Measurements from ENCODE around the gene EXPH5.
"Not testable (repeated sequence)": the region's sequence is repeated elsewhere in the genome, so short reads cannot be mapped to it uniquely, and the experiment has no call there.

Gene EXPH5

GRCh38 chr11:108602818-108603217 is 9.2 kb upstream of the EXPH5 start:
- not testable (repeated sequence) for DNase-seq

GRCh38 chr11:108601150-108601549 is 7.6 kb upstream of the EXPH5 start:
- DNase-seq, result no peak

DNA sequence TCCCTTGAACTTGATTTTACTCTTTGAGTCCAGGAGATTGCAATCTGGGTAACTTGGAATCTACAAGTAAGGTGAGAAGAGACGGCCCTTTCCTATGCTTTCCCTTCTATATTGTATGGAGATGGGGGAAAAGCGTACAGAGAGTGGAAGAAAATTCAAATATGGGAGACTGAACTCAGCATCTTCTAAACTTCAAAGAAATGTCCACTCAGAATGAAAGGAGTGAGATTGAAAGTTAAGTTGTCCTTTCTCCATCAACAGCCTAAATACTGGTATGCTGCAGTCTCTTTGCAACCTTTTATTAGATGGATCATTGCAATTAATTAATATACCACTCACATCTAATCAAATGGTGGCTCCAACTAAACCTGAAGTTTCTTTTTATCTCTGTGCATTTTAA is 6.4 kb upstream of the EXPH5 start:
- no peak for DNase-seq

GRCh38 chr11:108597736-108598355 is 4.3 kb upstream of the EXPH5 start:
- no peak for DNase-seq

GRCh38 chr11:108596701-108597100 is 3.1 kb upstream of the EXPH5 start:
- no peak for DNase-seq

- peak; percentile 61 for DNase-seq
Observed at GRCh38 chr11:108593923-108594434, 411 bp upstream of the EXPH5 start.

DNA sequence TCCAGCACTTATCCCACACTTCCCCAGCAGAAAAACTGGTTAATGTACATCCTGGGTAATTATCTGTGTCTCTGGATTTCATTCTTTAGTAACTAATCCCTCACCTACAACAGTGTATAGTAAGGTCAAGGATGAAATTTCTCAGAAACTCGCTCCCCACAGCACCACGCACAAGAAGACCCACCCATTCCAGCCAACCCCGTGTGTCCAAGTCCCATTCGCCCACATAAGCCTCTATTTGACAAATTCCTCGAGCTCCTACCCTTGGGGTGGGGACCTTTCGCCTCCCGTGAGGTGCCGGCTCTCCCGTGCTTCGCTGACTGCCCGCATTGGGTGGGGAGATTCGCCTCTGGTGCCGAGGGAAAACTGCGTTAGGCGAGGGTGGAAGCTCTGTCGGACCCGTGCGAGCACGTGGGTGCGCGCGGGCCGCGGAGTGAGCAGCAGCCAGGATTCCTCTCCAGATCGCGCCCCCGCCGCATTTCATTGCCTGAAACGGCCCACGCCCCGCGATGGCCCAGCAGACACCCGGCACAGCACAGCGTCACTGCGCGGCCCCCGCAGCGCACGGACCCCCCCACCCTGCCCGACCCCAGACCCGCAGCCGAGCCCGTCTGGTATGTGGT is 866 bp downstream of the EXPH5 start:
- peak; percentile 34 for DNase-seq

DNA sequence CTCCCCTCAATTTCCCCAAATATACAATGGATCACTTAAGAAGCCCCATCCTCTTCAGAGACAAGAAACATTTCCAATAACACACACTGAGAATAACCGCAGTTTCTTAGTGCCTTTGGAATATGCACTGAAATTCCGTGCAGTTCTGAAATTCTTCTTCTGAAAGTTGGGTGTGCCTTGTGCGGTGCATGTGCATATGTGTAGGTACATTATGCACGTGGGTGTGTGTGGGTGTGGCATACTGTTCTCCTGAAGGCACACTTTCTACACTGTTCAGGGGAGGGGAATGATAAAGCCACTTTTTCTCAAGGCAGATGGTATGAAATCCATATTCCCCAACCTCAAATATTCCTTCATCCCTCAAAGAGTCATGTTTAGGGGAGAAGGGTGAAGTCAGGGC is 1.7 kb downstream of the EXPH5 start:
- DNase-seq, result no peak

DNA sequence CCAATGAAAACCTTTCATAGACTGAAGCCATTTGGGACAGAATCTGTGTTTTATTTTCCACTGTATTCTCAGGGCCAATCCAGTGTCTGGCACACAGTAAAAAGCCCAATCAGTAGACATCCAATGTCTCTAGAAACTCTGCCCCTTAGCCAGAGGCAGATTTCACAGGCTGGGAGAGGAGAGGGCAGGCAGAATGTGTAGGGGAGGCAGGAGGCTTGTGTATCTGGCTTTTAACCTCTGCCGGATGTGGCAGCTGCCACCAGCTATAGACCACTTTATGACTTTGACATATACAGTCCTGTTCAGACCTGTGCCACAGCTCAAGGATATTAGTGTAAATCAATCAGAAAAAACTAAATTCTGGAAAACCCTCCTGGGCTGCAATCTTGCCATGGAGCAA is 4.4 kb downstream of the EXPH5 start:
- no peak for DNase-seq

- no peak for DNase-seq
Observed at GRCh38 chr11:108588287-108588686, 5.3 kb downstream of the EXPH5 start.

- no peak for DNase-seq
Observed at GRCh38 chr11:108587109-108587508, 6.5 kb downstream of the EXPH5 start.

- no peak for DNase-seq
Observed at GRCh38 chr11:108586600-108586999, 7.0 kb downstream of the EXPH5 start.

DNA sequence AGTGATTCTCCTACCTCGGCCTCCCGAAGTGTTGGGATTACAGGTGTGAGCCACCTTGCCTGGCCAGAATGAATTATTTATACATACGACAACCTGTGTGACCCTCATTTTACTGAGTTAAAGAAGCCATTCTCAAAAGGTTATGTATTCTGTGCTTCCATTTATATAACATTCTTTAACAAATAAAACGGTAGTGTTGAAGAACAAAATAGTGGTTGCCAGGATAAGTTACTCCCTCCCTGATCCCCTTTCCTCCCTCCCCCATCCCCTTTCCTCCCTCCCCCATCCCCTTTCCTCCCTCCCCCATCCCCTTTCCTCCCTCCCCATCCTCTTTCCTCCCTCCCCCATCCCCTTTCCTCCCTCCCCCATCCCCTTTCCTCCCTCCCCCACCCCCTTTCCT is 7.4 kb downstream of the EXPH5 start:
- DNase-seq, result not testable (repeated sequence)

GRCh38 chr11:108584973-108585372 is 8.6 kb downstream of the EXPH5 start:
- no peak for DNase-seq

DNA sequence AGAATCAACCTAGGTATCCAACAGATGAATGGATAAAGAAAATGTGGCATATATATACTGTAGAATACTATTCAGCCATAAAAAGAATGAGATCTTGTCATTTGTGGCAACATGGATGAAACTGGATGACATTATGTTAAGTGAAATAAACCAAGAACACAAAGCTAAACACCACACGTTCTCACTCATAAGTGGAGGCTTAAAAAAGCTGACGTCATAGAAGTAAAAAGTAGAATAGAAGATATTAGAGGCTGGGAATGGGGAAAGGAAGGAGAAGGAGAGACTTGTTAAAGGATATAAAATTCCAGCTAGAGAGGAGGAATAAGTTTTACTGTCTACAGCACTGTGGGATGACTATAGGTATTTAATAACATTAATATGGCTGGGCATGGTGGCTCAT is 12.9 kb downstream of the EXPH5 start:
- no peak for DNase-seq

DNA sequence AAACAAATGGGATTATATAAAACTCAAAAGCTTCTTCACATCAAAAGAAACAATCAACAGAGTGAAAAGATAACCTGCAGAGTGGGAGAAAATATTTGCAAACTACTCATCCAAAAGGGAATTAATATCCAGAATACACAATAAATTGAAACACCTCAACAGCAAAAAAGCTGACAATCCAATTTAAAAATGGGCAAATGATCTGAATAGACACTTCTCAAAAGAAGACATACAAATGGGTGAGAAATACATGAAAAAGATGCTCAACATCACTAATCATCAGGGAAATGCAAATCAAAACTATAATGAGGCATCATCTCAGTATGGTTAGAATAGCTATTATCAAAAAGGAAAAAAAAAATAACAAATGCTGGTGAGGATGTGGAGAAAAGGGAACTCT is 13.5 kb downstream of the EXPH5 start:
- DNase-seq, result no peak

GRCh38 chr11:108576523-108576922 is 17.0 kb downstream of the EXPH5 start:
- no peak for DNase-seq

GRCh38 chr11:108574675-108575074 is 18.9 kb downstream of the EXPH5 start:
- DNase-seq, result no peak

DNA sequence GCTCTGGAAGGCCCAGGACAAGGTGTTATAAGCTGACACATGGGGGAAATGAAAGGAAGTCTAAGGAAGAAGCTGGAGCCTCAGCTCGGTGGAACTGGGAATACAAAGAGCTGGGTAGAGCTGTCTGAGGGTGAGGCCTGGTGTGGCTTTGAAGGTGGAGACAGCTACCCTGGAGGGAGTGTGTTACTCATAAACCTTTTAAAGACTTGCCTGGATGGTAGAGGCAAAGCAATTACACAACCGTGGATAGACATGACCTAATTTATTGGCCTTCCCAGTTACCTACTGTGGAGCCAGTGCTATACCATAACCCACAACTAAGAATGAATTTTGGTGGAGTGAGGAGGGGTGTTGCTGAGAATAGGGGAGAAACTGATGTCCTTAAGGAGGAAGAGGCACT is 22.6 kb downstream of the EXPH5 start:
- no peak for DNase-seq

GRCh38 chr11:108569896-108570295 is 23.7 kb downstream of the EXPH5 start:
- no peak for DNase-seq

DNA sequence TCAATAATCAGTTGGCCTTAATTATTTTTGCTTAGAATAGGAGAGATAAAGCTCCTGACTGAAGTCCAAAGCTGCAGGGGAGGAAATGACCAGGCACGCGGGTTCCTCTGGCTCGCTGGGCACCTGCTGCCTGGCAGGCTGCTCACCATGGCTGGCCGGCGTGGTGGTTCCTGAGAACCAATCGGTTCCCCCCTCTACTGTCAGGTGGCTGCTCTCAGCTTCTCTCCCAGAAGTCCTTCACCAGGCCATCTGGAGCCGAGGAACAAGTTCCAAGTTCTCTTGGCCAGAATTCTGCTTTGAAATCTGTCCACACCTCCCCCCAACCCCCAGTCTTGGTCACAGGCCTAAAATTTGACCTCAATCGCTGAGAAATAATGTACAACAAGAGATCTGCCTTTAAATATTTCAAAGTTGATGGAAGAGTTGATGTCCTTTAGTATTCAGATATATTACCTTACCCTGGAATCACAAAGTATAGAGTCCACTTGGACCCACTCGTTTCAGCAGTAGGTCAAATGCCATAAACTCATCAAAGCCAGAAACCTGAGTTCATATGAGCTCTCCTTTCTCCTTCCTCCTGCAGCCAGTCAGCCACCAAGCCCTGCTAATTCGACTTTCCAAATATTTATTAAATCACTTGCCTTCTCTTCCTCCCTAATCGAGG is 25.2 kb downstream of the EXPH5 start:
- DNase-seq, result no peak

- no peak for DNase-seq
Observed at GRCh38 chr11:108565653-108566052, 27.9 kb downstream of the EXPH5 start.

GRCh38 chr11:108562746-108563581 is 30.6 kb downstream of the EXPH5 start:
- no peak for DNase-seq
